NCI-H146 treated with DMSO at 0.1 percent for 48 hours (cell line): ENCODE results near the gene MED1.

ENCODE experiments used
- DNase-seq: peaks from one replicate; lab custom pipeline; 2025; ENCODE audit not compliant: unreplicated experiment; lab: John Stamatoyannopoulos, UW

The MED1 gene

DNA sequence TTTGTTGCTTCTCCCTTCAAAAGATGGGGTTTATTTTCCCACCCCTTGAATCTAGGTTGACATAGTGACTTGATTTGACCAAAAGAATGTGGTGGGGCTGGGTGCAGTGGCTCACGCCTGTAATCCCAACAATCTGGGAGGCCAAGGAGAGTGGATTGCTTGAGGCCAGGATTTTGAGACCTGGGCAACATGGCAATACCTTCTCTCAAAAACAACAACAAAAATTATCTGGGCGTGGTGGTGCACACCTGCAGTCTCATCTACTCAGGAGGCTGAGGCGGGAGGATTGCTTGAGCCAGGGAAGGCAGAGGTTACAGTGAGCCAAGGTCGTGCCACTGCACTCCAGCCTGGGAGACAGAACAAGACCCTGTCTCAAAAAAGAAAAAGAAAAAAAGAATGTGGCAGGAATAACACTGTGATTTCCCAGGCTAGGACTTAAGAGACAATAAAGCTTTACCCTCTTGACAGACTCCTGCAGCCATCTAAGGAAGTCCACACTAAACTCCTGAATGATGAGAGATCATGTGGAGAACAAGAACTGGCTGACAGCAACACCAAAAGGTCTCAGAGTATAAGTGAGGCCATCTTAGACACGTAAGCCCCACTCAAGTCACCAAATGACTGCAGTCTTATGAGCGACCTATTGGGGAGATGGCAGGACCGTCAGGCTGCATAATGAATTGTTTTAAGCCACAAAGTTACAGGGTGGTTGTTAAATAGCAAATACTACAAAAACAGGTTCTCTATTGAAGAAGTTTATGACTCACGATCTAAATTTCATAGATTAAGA is 86.6 kb downstream of the MED1 start:
- DNase-seq, result no peak

DNA sequence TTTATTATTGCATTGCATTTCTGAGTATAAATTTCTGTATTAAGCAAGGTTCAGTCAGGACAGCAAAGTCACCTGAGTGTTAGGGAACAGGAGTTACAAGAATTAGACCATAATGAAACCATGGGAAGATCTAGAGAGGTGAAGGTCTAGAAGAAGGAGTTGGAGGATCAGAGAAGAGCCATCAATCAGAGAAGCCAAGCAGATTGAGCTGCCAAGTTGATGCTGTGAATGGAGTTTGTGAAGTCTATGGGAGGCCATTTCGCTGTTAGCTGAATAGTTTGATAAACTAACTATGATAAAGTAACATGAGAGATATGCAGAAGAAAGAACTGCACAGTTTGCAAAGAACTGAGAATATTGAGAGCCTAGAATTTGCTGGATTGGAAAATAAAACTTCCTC is 90.0 kb downstream of the MED1 start:
- DNase-seq, result no peak

- no peak for DNase-seq
These were observed 90.5 kb downstream of the MED1 start for GRCh38 chr17:39360537-39360936.

GRCh38 chr17:39359994-39360393 is 91.1 kb downstream of the MED1 start:
- DNase-seq, result no peak

DNA sequence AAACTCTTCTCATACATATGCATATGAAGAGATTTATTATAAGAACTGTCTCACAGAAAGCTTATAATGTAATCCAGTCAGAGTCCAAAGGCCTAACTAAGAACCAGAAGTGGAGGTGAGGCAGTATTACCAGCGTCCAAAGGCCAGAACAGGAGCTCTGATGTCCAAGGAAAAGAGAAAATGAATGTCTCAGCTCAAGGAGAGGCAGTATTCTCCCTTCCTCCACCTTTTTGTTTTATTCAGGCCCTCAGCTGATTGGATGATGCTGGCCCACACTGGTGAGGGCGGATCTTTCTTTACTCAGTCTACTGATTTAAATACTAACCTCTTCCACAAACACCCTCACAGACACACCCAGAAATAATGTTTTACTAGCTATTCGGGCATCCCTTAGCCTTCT is 93.1 kb downstream of the MED1 start:
- no peak for DNase-seq

- no peak for DNase-seq
These were observed 93.6 kb downstream of the MED1 start for GRCh38 chr17:39357488-39357887.
